Measurements from ENCODE around the gene ITFG1. TPM values are rescaled to one million over a fixed set of nuclear protein-coding genes. Genes with fewer than 3 reads are reported as not detected.

Gene ITFG1
- total and polyA plus RNA-seq, 2 of the 13 experiments (the other 11 are each of a cell fraction or from before 2014, with no cell fraction given): 74.5 to 150 TPM

GRCh38 chr16:47320546-47321310 is 140.1 kb downstream of the ITFG1 start (continued):
- TF ChIP-seq, protein P1, sequence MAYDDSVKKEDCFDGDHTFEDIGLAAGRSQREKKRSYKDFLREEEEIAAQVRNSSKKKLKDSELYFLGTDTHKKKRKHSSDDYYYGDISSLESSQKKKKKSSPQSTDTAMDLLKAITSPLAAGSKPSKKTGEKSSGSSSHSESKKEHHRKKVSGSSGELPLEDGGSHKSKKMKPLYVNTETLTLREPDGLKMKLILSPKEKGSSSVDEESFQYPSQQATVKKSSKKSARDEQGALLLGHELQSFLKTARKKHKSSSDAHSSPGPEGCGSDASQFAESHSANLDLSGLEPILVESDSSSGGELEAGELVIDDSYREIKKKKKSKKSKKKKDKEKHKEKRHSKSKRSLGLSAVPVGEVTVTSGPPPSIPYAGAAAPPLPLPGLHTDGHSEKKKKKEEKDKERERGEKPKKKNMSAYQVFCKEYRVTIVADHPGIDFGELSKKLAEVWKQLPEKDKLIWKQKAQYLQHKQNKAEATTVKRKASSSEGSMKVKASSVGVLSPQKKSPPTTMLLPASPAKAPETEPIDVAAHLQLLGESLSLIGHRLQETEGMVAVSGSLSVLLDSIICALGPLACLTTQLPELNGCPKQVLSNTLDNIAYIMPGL (CRISPR knock-in tag; IDR thresholded peaks at IDR 0.05; ENCODE audit: borderline replicate concordance in 1 of 2, low read depth in 1 of 2): no peak
- no peak for TF ChIP-seq ZIK1 (CRISPR knock-in tag; IDR thresholded peaks at IDR 0.05; ENCODE audit: borderline replicate concordance, low read depth)
- TF ChIP-seq, protein P2, sequence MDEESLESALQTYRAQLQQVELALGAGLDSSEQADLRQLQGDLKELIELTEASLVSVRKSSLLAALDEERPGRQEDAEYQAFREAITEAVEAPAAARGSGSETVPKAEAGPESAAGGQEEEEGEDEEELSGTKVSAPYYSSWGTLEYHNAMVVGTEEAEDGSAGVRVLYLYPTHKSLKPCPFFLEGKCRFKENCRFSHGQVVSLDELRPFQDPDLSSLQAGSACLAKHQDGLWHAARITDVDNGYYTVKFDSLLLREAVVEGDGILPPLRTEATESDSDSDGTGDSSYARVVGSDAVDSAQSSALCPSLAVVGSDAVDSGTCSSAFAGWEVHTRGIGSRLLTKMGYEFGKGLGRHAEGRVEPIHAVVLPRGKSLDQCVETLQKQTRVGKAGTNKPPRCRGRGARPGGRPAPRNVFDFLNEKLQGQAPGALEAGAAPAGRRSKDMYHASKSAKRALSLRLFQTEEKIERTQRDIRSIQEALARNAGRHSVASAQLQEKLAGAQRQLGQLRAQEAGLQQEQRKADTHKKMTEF (CRISPR knock-in tag; IDR thresholded peaks at IDR 0.05): no peak

DNA sequence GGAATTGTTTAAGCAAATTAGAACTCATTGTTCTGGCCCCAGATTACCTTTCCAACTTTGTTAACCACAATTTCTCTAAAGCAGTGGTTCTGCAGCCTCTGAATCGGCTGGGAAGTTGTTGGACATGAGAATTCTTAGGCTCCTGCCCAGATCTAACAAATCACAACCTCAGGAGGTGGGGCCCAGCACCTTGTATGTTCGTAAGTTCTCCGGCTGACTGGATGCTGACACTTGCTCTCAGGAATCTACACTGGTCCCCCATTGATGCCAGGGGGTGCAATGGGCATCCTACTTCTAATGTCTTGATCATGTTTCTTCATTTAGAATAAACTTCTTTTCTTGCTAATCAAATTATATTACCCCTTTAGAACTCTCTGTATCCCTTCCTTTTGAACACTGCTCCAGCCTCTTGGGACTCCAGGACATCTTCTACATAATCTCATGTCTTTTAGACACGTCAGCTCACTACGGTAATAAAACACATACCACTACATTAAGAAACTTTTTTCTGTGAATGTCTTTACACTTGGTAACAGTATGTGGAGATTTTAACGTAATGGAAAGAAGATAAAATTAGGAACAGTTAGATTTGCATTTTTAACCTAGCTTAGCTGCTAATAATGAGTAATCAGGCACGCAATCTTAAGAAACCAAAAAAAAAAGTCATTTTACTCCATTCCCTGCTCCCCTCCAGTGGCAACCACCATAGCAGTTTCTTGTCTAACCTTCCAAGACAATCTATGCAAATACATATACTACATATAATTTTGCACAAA is 143.2 kb downstream of the ITFG1 start:
- no peak for FAIRE-seq
- Histone ChIP-seq H4K20me1 (ENCODE audit: insufficient read depth, low read length) (no peaks in the 10 kb centered on the region), H3K9me3 (ENCODE audit: low read length) (no peaks in the 10 kb centered on the region), H3K36me3 (replicated peaks in 1 of 2; ENCODE audit: control insufficient read depth in 1 of 2, insufficient read depth in 2 of 2, low read length in 2 of 2) (no peaks in the 10 kb centered on the region; a peak in 1 of 5 replicates), H3K9ac (ENCODE audit: insufficient read depth, low read depth, low read length) (no peak overlapping the region), H3K4me3 (replicated peaks in 1 of 3; ENCODE audit: insufficient read depth in 1 of 3, low read depth in 2 of 3, low read length in 3 of 3) (no peak overlapping the region), H3K4me1 (ENCODE audit: insufficient read depth, low read length) (no peaks in the 10 kb centered on the region), H3K79me2 (ENCODE audit: insufficient read depth, low read length) (no peaks in the 10 kb centered on the region), H3K4me2 (ENCODE audit: low read depth, low read length) (no peak overlapping the region), H3K27me3 (ENCODE audit: control insufficient read depth in 1 of 2, insufficient read depth in 2 of 2, low read length in 2 of 2) (no peaks in the 10 kb centered on the region), H2AFZ (ENCODE audit: low read length) (no peak overlapping the region), H3K27ac (ENCODE audit: extremely low read length, insufficient read depth, low read length) (no peak overlapping the region)
- intact Hi-C loops (cut with micrococcal nuclease; ENCODE audit: unreplicated experiment): no loop called here
- no peak for ATAC-seq
- in situ Hi-C loops (cut with HindIII; ENCODE audit: extremely low pct_ligation_motif_present, low pct_unique_long_range_greater_than_20kb): no loop called here
- BruUV-seq (replicated peaks): no TSS peak
- ChIA-PET POLR2A (no interaction called here), CTCF (ENCODE audit: low intra/inter-chr PET ratio, low total read pairs) (no interaction called here)
- no peak for DNase-seq (ENCODE audit: low spot score)
- 97% methylated on average over 7 of the region's 7 CpGs for WGBS (ENCODE audit: low lambda C conversion rate)
- TF ChIP-seq ATF2 (CRISPR knock-in tag; IDR thresholded peaks at IDR 0.05): no peak
- TF ChIP-seq SNRNP70 (IDR thresholded peaks at IDR 0.05; ENCODE audit: low read depth, low read length): no peak
- no peak for TF ChIP-seq TRAFD1 (CRISPR knock-in tag; IDR thresholded peaks at IDR 0.05; ENCODE audit: borderline replicate concordance)
- TF ChIP-seq, protein P3, sequence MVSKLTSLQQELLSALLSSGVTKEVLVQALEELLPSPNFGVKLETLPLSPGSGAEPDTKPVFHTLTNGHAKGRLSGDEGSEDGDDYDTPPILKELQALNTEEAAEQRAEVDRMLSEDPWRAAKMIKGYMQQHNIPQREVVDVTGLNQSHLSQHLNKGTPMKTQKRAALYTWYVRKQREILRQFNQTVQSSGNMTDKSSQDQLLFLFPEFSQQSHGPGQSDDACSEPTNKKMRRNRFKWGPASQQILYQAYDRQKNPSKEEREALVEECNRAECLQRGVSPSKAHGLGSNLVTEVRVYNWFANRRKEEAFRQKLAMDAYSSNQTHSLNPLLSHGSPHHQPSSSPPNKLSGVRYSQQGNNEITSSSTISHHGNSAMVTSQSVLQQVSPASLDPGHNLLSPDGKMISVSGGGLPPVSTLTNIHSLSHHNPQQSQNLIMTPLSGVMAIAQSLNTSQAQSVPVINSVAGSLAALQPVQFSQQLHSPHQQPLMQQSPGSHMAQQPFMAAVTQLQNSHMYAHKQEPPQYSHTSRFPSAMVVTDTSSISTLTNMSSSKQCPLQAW (CRISPR knock-in tag; IDR thresholded peaks at IDR 0.05): no peak
- no peak for TF ChIP-seq ZSCAN29 (CRISPR knock-in tag; conservative IDR thresholded peaks at IDR 0.05)
- TF ChIP-seq ELF3 (CRISPR knock-in tag; IDR thresholded peaks at IDR 0.05): no peak
- no peak for TF ChIP-seq ZNF510 (CRISPR knock-in tag; IDR thresholded peaks at IDR 0.05; ENCODE audit: low read depth)
- no peak for TF ChIP-seq RBAK (CRISPR knock-in tag; IDR thresholded peaks at IDR 0.05)
- no peak for TF ChIP-seq NCOR1 (IDR thresholded peaks at IDR 0.05; ENCODE audit: borderline replicate concordance, low read length)

All from HepG2 (cell line).